H9 (cell line): Measurements from ENCODE around the gene TMOD3. TPM values are rescaled to one million over a fixed set of nuclear protein-coding genes. Genes with fewer than 3 reads are reported as not detected.

Experiments
- DNase-seq: peaks from one replicate; pipeline ENCODE4 v3.0.0-alpha.2; 2017
- H2AFZ ChIP-seq: one replicate; pipeline ENCODE4 v1.6.1; 2013; ENCODE audit warnings: mild to moderate bottlenecking, low read length, control low read depth, moderate library complexity
- H2AK5ac ChIP-seq: 2 replicates; pipeline ENCODE4 v1.6.1; 2013; ENCODE audit warnings: low read length, control low read depth, mixed read lengths; ENCODE audit not compliant: insufficient read length
- H2BK120ac ChIP-seq: one replicate; pipeline ENCODE4 v1.6.1; 2013; ENCODE audit warnings: low read depth, mild to moderate bottlenecking, low read length, control low read depth, inconsistent platforms; ENCODE audit not compliant: poor library complexity, severe bottlenecking
- H2BK12ac ChIP-seq: 2 replicates; pipeline ENCODE4 v1.6.1; 2013; ENCODE audit warnings: low read length, control low read depth, mixed read lengths, low read depth; ENCODE audit not compliant: insufficient read length
- H2BK15ac ChIP-seq: 2 replicates; pipeline ENCODE4 v1.6.1; 2013; ENCODE audit warnings: low read depth, low read length, control low read depth
- H2BK20ac ChIP-seq: one replicate; pipeline ENCODE4 v1.6.1; 2013; ENCODE audit warnings: low read depth, mild to moderate bottlenecking, low read length, control low read depth, inconsistent platforms; ENCODE audit not compliant: poor library complexity, severe bottlenecking
- H2BK5ac ChIP-seq: 2 replicates; pipeline ENCODE4 v1.6.1; 2013; ENCODE audit warnings: low read length, control low read depth, mixed read lengths; ENCODE audit not compliant: insufficient read length
- H3K14ac ChIP-seq: 2 replicates; pipeline ENCODE4 v1.6.1; 2013; ENCODE audit warnings: low read length, control low read depth; ENCODE audit not compliant: insufficient read depth
- H3K18ac ChIP-seq: 2 replicates; pipeline ENCODE4 v1.6.1; 2013; ENCODE audit warnings: low read depth, mild to moderate bottlenecking, mixed read lengths, low read length, control low read depth; ENCODE audit not compliant: insufficient read length
- H3K23ac ChIP-seq: 2 replicates; pipeline ENCODE4 v1.6.1; 2013; ENCODE audit warnings: low read length, control low read depth, mixed read lengths, low read depth; ENCODE audit not compliant: insufficient read length
- H3K23me2 ChIP-seq: 2 replicates; pipeline ENCODE4 v1.6.1; 2013; ENCODE audit warnings: low read depth, mild to moderate bottlenecking, mixed read lengths, low read length, control low read depth; ENCODE audit not compliant: insufficient read length, poor library complexity, severe bottlenecking
- H3K27ac ChIP-seq: 2 replicates; pipeline ENCODE4 v1.5.1; 2013; ENCODE audit warnings: low read length, control low read depth, mixed read lengths, low read depth; ENCODE audit not compliant: insufficient read length
- H3K27me3 ChIP-seq: 2 replicates; pipeline ENCODE4 v1.6.1; 2013; ENCODE audit warnings: low read length, control low read depth, inconsistent platforms; ENCODE audit not compliant: insufficient read depth
- H3K4ac ChIP-seq: 2 replicates; pipeline ENCODE4 v1.6.1; 2013; ENCODE audit warnings: low read depth, mild to moderate bottlenecking, control low read depth, inconsistent platforms, low read length, moderate library complexity
- H3K4me1 ChIP-seq: 2 replicates; pipeline ENCODE4 v1.6.1; 2013; ENCODE audit warnings: low read length, control low read depth, inconsistent platforms; ENCODE audit not compliant: insufficient read depth
- H3K4me2 ChIP-seq: 2 replicates; pipeline ENCODE4 v1.6.1; 2013; ENCODE audit warnings: low read length, control low read depth, mixed read lengths; ENCODE audit not compliant: insufficient read length, insufficient read depth
- H3K56ac ChIP-seq: 2 replicates; pipeline ENCODE4 v1.6.1; 2013; ENCODE audit warnings: low read depth, mild to moderate bottlenecking, mixed read lengths, low read length, control low read depth; ENCODE audit not compliant: insufficient read length
- H3K79me1 ChIP-seq: 2 replicates; pipeline ENCODE4 v1.6.1; 2013; ENCODE audit warnings: low read depth, mild to moderate bottlenecking, moderate library complexity, low read length, control low read depth, inconsistent platforms; ENCODE audit not compliant: insufficient read depth, poor library complexity, severe bottlenecking
- H3K79me2 ChIP-seq: 2 replicates; pipeline ENCODE4 v1.6.1; 2013; ENCODE audit warnings: low read length, control low read depth, inconsistent platforms; ENCODE audit not compliant: insufficient read depth
- H3K9ac ChIP-seq: 2 replicates; pipeline ENCODE4 v1.6.1; 2013; ENCODE audit warnings: low read length, control low read depth, mixed read lengths; ENCODE audit not compliant: insufficient read length; ENCODE audit errors: extremely low read depth
- H3K9me3 ChIP-seq: one replicate; pipeline ENCODE4 v1.6.1; 2013; ENCODE audit warnings: low read depth, low read length, inconsistent platforms; ENCODE audit not compliant: control insufficient read depth
- H3T11ph ChIP-seq: one replicate; pipeline ENCODE4 v1.6.1; 2013; ENCODE audit warnings: mild to moderate bottlenecking, low read length, control low read depth, inconsistent platforms
- H4K20me1 ChIP-seq: one replicate; pipeline ENCODE4 v1.6.1; 2013; ENCODE audit not compliant: control insufficient read depth, insufficient read length, insufficient read depth
- H4K5ac ChIP-seq: 2 replicates; pipeline ENCODE4 v1.6.1; 2013; ENCODE audit warnings: low read depth, mild to moderate bottlenecking, mixed read lengths, low read length, control low read depth; ENCODE audit not compliant: insufficient read length
- H4K8ac ChIP-seq: replicated peaks from 2 replicates; pipeline ENCODE4 v1.6.1; 2013; ENCODE audit warnings: low read length, control low read depth, mixed read lengths, low read depth; ENCODE audit not compliant: insufficient read length
- H4K91ac ChIP-seq: 2 replicates; pipeline ENCODE4 v1.6.1; 2013; ENCODE audit warnings: low read depth, mild to moderate bottlenecking, moderate library complexity, mixed read lengths, low read length, control low read depth; ENCODE audit not compliant: insufficient read length
- H3K27ac Mint-ChIP-seq, 3 experiments: 2 replicates in 2 of 3; 3 replicates in 1 of 3; pipeline ENCODE4 v1.8.0; 2020 to 2021; ENCODE audit warnings: mixed read lengths in 3 of 3, mild to moderate bottlenecking in 1 of 3, moderate library complexity in 1 of 3
- H3K27me3 Mint-ChIP-seq: 2 replicates; pipeline ENCODE4 v1.8.0; 2021; ENCODE audit warnings: low read depth, mild to moderate bottlenecking, moderate library complexity, mixed read lengths
- H3K36me3 Mint-ChIP-seq, 3 experiments: 2 replicates in 2 of 3; 3 replicates in 1 of 3; pipeline ENCODE4 v1.8.0; 2020 to 2021; ENCODE audit warnings: low read depth in 3 of 3, mixed read lengths in 3 of 3; ENCODE audit not compliant: insufficient read depth in 1 of 3
- H3K4me1 Mint-ChIP-seq, 2 experiments: 2 replicates each; pipeline ENCODE4 v1.8.0; 2020; ENCODE audit warnings: mixed read lengths in 2 of 2
- H3K4me3 Mint-ChIP-seq, 2 experiments: 2 replicates in 1 of 2; 3 replicates in 1 of 2; pipeline ENCODE4 v1.8.0; 2020 to 2021; ENCODE audit warnings: mild to moderate bottlenecking in 2 of 2, mixed read lengths in 2 of 2, moderate library complexity in 1 of 2
- H3K9me3 Mint-ChIP-seq, 2 experiments: 2 replicates in 1 of 2; 3 replicates in 1 of 2; pipeline ENCODE4 v1.8.0; 2020; ENCODE audit warnings: mild to moderate bottlenecking in 2 of 2, mixed read lengths in 2 of 2, moderate library complexity in 1 of 2
- WGBS: extraction: QIAGEN DNeasy Blood & Tissue Kit; methylation state at CpG from one replicate; pipeline ENCODE4 v1.1.7; 2013; ENCODE audit warnings: missing lambda C conversion rate, low lambda C conversion rate, mixed read lengths; ENCODE audit not compliant: insufficient read length; ENCODE audit errors: extremely low coverage; 5-methylcytosine and 5-hydroxymethylcytosine counted together
- total RNA-seq: library from RNA; stranded (reverse); gene quantifications from 2 replicates; pipeline ENCODE4 v1.2.1, GENCODE V29; 2021
- TF ChIP-seq, protein P1 (sequence below): fragments of 200-600 bp; sonication (generic); conservative IDR thresholded peaks from 3 replicates; pipeline ENCODE4 v1.8.0; 2021; ENCODE audit warnings: antibody characterized with exemption, mild to moderate bottlenecking

TMOD3 gene
- total RNA-seq, 1 experiment from 2014 or later: 24.7 TPM

GRCh38 chr15:51864408-51865056 is 35.1 kb downstream of the TMOD3 start:
- Histone ChIP-seq H2AK5ac (no peak overlapping the region), H3K9ac (no peak overlapping the region), H3K79me1 (no peaks in the 10 kb centered on the region), H3K79me2 (no peaks in the 10 kb centered on the region), H3K4me1 (peaks cover 4% of the 10 kb centered on the region; the same call in 1 of the 2 replicates), H3K23ac (no peak overlapping the region), H3T11ph (no peak overlapping the region), H4K5ac (no peak overlapping the region), H2BK15ac (no peak overlapping the region), H3K27me3 (no peaks in the 10 kb centered on the region), H2BK120ac (no peak overlapping the region), H3K9me3 (no peaks in the 10 kb centered on the region), H2BK12ac (no peak overlapping the region), H3K27ac (no peak overlapping the region), H4K8ac (no peak overlapping the region), H3K18ac (no peak overlapping the region), H4K91ac (no peak overlapping the region), H2AFZ (no peak overlapping the region), H3K4ac (no peak overlapping the region), H3K4me2 (no peak overlapping the region), H2BK5ac (no peak overlapping the region), H3K14ac (no peak overlapping the region), H4K20me1 (no peaks in the 10 kb centered on the region), H2BK20ac (no peak overlapping the region), H3K56ac (no peak overlapping the region), H3K23me2 (no peaks in the 10 kb centered on the region)
- H3K4me3 Mint-ChIP-seq: no peak overlapping the region; a peak in 1 of 5 replicates
- WGBS: 100% methylated on average over 1 of the region's 4 CpGs
- no peaks in the 10 kb centered on the region for H3K9me3 Mint-ChIP-seq
- H3K4me1 Mint-ChIP-seq: peaks cover 18 to 28% of the 10 kb centered on the region in 2 experiments
- peak; percentile 38 for DNase-seq
- H3K27ac Mint-ChIP-seq: peak overlapping the region; percentile 42 to 56 (median 55); a peak in 6 of 7 replicates
- no peaks in the 10 kb centered on the region for H3K27me3 Mint-ChIP-seq
- TF ChIP-seq, protein P1, sequence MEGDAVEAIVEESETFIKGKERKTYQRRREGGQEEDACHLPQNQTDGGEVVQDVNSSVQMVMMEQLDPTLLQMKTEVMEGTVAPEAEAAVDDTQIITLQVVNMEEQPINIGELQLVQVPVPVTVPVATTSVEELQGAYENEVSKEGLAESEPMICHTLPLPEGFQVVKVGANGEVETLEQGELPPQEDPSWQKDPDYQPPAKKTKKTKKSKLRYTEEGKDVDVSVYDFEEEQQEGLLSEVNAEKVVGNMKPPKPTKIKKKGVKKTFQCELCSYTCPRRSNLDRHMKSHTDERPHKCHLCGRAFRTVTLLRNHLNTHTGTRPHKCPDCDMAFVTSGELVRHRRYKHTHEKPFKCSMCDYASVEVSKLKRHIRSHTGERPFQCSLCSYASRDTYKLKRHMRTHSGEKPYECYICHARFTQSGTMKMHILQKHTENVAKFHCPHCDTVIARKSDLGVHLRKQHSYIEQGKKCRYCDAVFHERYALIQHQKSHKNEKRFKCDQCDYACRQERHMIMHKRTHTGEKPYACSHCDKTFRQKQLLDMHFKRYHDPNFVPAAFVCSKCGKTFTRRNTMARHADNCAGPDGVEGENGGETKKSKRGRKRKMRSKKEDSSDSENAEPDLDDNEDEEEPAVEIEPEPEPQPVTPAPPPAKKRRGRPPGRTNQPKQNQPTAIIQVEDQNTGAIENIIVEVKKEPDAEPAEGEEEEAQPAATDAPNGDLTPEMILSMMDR: no peak
- peaks cover 14 to 21% (median 18%) of the 10 kb centered on the region in 3 experiments for H3K36me3 Mint-ChIP-seq
